ENCODE data around the gene LAMA3. TPM values are rescaled to one million over a fixed set of nuclear protein-coding genes. Genes with fewer than 3 reads are reported as not detected.

Gene LAMA3
- total RNA-seq (under 1 TPM in 1 of 2 donors, not detected in 1; 0.07 TPM), total RNA-seq (0.15 to 1.2 reads per million in 2 donors)

DNA sequence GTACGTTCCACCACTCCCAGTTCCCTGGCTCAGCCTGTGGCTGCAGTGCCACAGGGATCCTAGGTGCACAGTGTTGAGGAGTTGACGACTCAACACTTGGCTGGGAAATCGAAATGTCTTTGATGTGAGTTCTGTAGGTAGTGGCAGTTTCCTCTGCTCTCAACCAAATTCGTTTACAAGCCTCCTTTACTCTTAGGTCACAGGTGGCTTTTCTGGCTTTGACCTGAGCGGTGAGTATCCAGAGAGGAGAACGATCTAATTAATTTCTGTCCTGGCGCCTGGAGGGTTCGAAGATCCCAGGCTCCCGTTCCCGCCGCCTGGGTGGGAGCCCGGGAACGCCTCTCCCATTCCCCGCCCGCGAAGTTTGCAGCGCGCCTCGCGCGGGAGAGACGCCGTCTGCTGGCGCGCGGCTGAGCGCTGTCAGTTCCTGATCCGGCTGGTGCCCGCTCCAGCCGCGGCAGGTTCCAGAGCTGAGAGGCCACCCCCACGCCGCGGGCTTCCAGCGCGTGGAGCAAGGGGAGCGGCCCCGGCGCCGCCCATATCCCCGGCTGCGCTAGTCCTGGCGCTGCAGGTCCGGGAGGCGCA is at the start of gene LAMA3:
LAMA3 (plus strand) TSS at position 423 of the 585 bp plus-strand sequence. CDS start 231 bp downstream, outside the sequence.
- Mint-ChIP-seq H3K36me3 (ENCODE audit: low read depth) (no peaks in the 10 kb centered on the region), H3K27me3 (peaks cover 50% of the 10 kb centered on the region), H3K4me1 (peaks cover 4% of the 10 kb centered on the region), H3K27ac (no peak within 1 kb of the TSS), H3K4me3 (peak within 1 kb of the TSS; percentile 77)
- DNase-seq (peak; percentile 13 to 26 (median 15)), ATAC-seq (peak; percentile 83)
- no peaks in the 10 kb centered on the region for H3K9me3 ChIP-seq (ENCODE audit: control insufficient read depth, low read length, poor library complexity, severe bottlenecking)

- no peaks in the 10 kb centered on the region for H3K4me1 Mint-ChIP-seq
- no peaks in the 10 kb centered on the region for H3K36me3 Mint-ChIP-seq (ENCODE audit: low read depth)
- no peaks in the 10 kb centered on the region for H3K9me3 ChIP-seq (ENCODE audit: control insufficient read depth, low read length, poor library complexity, severe bottlenecking)
- no peak for ATAC-seq
- H3K27me3 Mint-ChIP-seq = peaks cover 20% of the 10 kb centered on the region
- DNase-seq = no peak
- H3K27ac Mint-ChIP-seq = no peak overlapping the region
- H3K4me3 Mint-ChIP-seq = no peak overlapping the region
Observed at GRCh38 chr18:23640052-23640451, 49.2 kb upstream of the LAMA3 start.

- DNase-seq (no peak), ATAC-seq (no peak)
- no peak overlapping the region for H3K4me3 Mint-ChIP-seq
- no peaks in the 10 kb centered on the region for H3K4me1 Mint-ChIP-seq
- H3K36me3 Mint-ChIP-seq (ENCODE audit: low read depth) = no peaks in the 10 kb centered on the region
- H3K9me3 ChIP-seq (ENCODE audit: control insufficient read depth, low read length, poor library complexity, severe bottlenecking) = no peaks in the 10 kb centered on the region
- peaks cover 14% of the 10 kb centered on the region for H3K27me3 Mint-ChIP-seq
- no peak overlapping the region for H3K27ac Mint-ChIP-seq
Observed at GRCh38 chr18:23641143-23641720, 48.0 kb upstream of the LAMA3 start.

DNA sequence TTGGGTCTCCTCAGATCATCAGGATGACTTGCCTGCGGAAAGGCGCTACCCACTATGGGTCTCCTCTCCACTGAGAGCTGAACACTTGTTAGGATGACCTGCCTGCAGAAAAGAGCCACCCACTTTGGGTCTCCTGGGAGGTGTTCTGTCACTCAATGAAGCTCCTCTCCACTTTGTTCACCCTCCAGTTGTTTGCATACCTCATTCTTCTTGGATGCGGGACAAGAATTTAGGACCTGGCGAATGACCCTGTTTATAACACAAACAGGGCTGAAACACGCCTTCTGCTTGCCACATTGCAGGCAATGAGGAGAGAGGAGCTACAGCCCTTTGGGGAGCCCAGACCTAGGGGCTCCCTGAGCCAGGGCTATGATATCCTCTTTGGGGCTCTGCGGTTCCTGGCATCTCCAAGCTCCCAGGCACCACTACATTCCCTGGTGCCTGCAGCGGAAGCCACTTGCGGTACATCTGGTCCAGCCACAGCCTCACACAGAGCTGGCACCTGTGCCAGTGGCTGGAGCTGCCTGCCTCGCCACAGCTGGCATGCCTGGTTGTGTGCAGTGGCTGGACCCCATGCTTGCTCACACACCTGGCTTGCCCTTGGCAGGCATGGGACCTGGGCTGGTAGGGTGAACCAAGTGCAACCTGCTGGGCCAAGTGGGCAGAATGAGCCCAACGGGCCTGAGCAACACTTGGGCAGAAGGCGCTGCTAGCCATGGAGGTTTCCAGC is 47.2 kb upstream of the LAMA3 start:
- no peaks in the 10 kb centered on the region for H3K36me3 Mint-ChIP-seq (ENCODE audit: low read depth)
- H3K4me1 Mint-ChIP-seq = no peaks in the 10 kb centered on the region
- no peak overlapping the region for H3K4me3 Mint-ChIP-seq
- no peak overlapping the region for H3K27ac Mint-ChIP-seq
- DNase-seq = no peak
- no peaks in the 10 kb centered on the region for H3K9me3 ChIP-seq (ENCODE audit: control insufficient read depth, low read length, poor library complexity, severe bottlenecking)
- no peak for ATAC-seq
- peaks cover 20% of the 10 kb centered on the region for H3K27me3 Mint-ChIP-seq

DNA sequence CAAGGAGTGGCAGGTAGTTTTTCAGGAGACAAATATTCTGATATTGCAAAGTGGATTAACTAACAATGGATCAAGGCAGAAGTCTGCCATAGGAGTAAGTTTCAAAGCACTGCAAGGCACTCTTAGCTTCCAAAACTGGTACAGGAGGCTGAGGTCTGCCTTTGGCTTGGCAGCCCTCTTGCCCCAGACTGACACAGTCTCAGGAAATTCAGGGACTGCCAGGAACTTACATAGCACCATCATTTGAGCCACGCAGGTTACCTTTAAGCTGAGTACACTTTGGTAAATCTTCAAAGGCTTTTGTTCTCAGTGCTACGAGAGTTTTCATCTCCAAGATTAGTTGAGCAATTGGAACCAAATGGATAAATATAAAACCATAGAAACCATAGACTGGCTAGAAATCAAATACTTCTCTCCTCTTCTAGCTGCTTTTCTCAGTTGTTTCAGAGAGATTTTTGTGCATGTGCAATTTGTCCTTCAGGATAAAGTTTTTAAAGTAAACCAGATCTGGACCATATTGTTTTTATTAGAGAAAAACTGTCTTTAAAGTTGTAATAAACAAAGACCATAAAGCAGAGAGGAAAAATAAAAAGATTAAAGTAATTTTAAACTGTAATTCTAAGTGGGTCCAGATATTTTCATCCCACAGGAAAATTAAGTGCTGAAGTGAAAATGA is 45.3 kb upstream of the LAMA3 start:
- peaks cover 26% of the 10 kb centered on the region for H3K27me3 Mint-ChIP-seq
- H3K9me3 ChIP-seq (ENCODE audit: control insufficient read depth, low read length, poor library complexity, severe bottlenecking) = no peaks in the 10 kb centered on the region
- ATAC-seq (no peak), DNase-seq (no peak)
- peaks cover 3% of the 10 kb centered on the region for H3K4me1 Mint-ChIP-seq
- no peak overlapping the region for H3K27ac Mint-ChIP-seq
- no peaks in the 10 kb centered on the region for H3K36me3 Mint-ChIP-seq (ENCODE audit: low read depth)
- H3K4me3 Mint-ChIP-seq = no peak overlapping the region

DNA sequence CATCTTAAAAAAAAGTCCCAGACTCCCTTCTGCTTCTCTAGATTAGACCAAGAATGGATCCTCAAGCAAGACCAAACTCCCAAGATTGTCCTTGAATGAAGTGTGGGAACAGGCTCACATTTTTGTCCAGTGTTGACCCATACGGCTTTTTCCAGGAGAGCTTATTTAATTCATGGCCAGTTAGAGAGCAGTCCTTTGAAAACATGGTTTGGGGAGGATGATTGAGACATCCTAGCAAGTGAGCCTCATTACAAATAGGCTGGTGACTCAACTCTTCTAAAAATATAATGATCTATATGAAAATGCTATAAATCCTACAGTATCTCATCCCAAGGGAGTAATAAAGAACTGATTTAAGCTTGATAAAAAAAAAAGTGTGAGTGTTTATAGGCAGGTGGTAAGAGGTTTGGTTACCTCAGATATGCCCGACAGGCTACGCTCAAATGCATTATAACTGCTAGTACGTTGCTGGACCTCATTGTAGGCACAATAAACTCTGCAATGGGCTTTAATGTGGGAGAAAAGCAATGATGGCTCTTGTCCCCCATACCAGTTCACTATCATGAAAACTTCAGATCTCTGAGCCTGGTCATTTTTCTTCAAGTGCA is 43.6 kb upstream of the LAMA3 start:
- Mint-ChIP-seq H3K27me3 (peaks cover 24% of the 10 kb centered on the region), H3K36me3 (ENCODE audit: low read depth) (no peaks in the 10 kb centered on the region), H3K4me1 (peaks cover 8% of the 10 kb centered on the region), H3K27ac (no peak overlapping the region), H3K4me3 (no peak overlapping the region)
- no peaks in the 10 kb centered on the region for H3K9me3 ChIP-seq (ENCODE audit: control insufficient read depth, low read length, poor library complexity, severe bottlenecking)
- no peak for ATAC-seq
- DNase-seq = no peak

DNA sequence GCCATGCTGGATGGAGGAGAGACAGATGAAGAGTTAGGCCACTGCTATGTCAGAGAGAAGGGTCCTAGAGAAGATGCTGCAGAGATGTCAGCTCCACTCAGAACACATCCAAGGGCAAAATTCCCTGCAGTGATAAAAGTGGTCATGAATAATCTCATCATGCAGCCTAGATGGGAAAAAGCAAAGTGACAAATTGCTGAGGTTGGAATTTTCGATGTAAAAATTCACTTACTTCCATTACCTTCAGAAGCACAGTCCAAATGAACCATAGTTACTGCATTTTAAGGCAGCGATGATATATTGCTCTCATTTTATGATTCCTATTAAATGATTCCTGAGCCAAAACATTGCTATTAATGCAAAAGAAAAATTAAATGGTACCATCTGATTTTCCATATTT is 43.0 kb upstream of the LAMA3 start:
- H3K9me3 ChIP-seq (ENCODE audit: control insufficient read depth, low read length, poor library complexity, severe bottlenecking) = no peaks in the 10 kb centered on the region
- no peaks in the 10 kb centered on the region for H3K36me3 Mint-ChIP-seq (ENCODE audit: low read depth)
- H3K27ac Mint-ChIP-seq = no peak overlapping the region
- H3K27me3 Mint-ChIP-seq = peaks cover 26% of the 10 kb centered on the region
- DNase-seq (no peak), ATAC-seq (no peak)
- no peak overlapping the region for H3K4me3 Mint-ChIP-seq
- H3K4me1 Mint-ChIP-seq = peaks cover 8% of the 10 kb centered on the region

- no peaks in the 10 kb centered on the region for H3K9me3 ChIP-seq (ENCODE audit: control insufficient read depth, low read length, poor library complexity, severe bottlenecking)
- no peak for DNase-seq
- Mint-ChIP-seq H3K4me3 (no peak overlapping the region), H3K27me3 (peaks cover 33% of the 10 kb centered on the region), H3K27ac (no peak overlapping the region), H3K4me1 (peaks cover 10% of the 10 kb centered on the region), H3K36me3 (ENCODE audit: low read depth) (no peaks in the 10 kb centered on the region)
- ATAC-seq = no peak
Observed at GRCh38 chr18:23648456-23648855, 40.8 kb upstream of the LAMA3 start.

- peaks cover 33% of the 10 kb centered on the region for H3K27me3 Mint-ChIP-seq
- H3K4me3 Mint-ChIP-seq = no peak overlapping the region
- H3K9me3 ChIP-seq (ENCODE audit: control insufficient read depth, low read length, poor library complexity, severe bottlenecking) = no peaks in the 10 kb centered on the region
- no peak for DNase-seq
- no peaks in the 10 kb centered on the region for H3K36me3 Mint-ChIP-seq (ENCODE audit: low read depth)
- no peak overlapping the region for H3K27ac Mint-ChIP-seq
- H3K4me1 Mint-ChIP-seq = peaks cover 10% of the 10 kb centered on the region
- ATAC-seq = no peak
Observed at GRCh38 chr18:23648940-23649607, 40.2 kb upstream of the LAMA3 start.

DNA sequence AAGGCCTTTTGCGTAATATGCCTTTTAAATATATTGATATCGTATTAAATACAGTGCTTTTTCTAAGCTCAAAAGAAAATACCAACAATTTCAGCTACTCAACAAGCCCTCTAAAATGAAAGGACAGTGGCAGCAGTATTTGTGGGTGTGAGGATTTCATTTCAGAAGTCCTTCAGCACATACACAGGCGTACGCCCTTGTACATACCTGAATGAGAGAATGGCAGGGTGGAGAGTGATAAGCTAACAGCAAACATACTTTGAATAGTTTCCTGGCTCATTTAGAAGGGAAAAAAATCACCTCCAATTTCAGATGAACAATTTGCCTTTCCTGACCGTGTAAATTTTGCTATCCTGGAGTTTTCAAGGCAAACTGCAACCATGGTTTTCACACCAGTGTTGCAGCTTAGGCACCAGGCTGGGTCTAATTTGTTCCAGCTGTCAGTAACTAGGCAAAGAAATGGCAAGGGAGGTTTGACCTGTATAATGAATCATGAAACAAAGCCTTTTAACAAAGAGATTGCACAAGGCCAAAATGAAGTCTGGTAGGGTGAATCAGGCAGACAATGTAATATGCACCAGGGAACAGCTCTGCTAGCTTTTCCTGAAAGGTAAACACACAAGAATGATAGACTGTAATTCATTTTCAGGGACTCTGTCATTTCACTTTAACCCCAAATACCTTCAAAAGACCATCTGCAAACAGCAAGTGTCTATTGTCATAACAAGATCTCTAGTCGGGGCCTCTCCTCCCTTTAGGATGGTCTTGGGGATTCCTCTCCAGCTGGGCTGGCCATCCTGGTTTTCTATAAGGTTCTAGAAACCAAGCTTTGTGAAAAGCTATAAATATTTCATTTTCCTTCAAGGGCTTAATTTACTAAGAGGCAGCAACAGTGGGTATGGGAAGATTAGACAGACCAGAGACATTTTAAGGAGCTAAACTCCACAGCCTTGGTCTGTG is 38.0 kb upstream of the LAMA3 start:
- Mint-ChIP-seq H3K4me1 (peaks cover 10% of the 10 kb centered on the region), H3K4me3 (no peak overlapping the region), H3K27ac (no peak overlapping the region), H3K27me3 (peaks cover 28% of the 10 kb centered on the region), H3K36me3 (ENCODE audit: low read depth) (no peaks in the 10 kb centered on the region)
- ATAC-seq = no peak
- no peak for DNase-seq
- no peaks in the 10 kb centered on the region for H3K9me3 ChIP-seq (ENCODE audit: control insufficient read depth, low read length, poor library complexity, severe bottlenecking)

DNA sequence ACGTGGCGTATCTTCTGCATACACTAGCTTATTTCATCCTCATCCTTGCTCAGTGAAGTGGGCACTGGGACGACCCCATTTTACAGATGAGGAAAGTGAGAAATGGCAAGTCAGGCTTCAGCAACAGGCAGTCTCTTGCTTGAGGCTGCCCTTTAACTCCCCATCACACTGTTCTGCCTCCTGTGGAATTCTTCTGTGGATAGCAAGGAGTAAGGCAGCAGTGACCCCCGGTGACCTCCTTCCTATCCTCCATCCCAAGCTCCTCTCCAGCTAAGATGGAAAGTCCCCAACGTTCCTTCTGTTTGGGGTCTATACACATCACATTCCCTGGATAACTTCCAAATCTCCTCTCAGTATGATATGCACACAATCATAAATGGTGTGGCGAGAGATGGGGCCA is 37.0 kb upstream of the LAMA3 start:
- H3K9me3 ChIP-seq (ENCODE audit: control insufficient read depth, low read length, poor library complexity, severe bottlenecking) = no peaks in the 10 kb centered on the region
- peaks cover 14% of the 10 kb centered on the region for H3K4me1 Mint-ChIP-seq
- H3K36me3 Mint-ChIP-seq (ENCODE audit: low read depth) = no peaks in the 10 kb centered on the region
- DNase-seq (no peak), ATAC-seq (no peak)
- no peak overlapping the region for H3K27ac Mint-ChIP-seq
- H3K4me3 Mint-ChIP-seq = no peak overlapping the region
- peaks cover 29% of the 10 kb centered on the region for H3K27me3 Mint-ChIP-seq

GRCh38 chr18:23658285-23658684 is 31.0 kb upstream of the LAMA3 start:
- H3K27ac Mint-ChIP-seq = no peak overlapping the region
- no peak for DNase-seq
- peaks cover 51% of the 10 kb centered on the region for H3K27me3 Mint-ChIP-seq
- no peaks in the 10 kb centered on the region for H3K9me3 ChIP-seq (ENCODE audit: control insufficient read depth, low read length, poor library complexity, severe bottlenecking)
- H3K4me3 Mint-ChIP-seq = no peak overlapping the region
- no peak for ATAC-seq
- peaks cover 3% of the 10 kb centered on the region for H3K36me3 Mint-ChIP-seq (ENCODE audit: low read depth)
- peaks cover 17% of the 10 kb centered on the region for H3K4me1 Mint-ChIP-seq

Measured in T-helper 17 cell (primary cell).